Ishikawa (cell line): ENCODE data around the gene TANC1.

Experiments used
- CEBPB ChIP-seq: IDR thresholded peaks from 2 replicates; pipeline ENCODE4 v1.6.1; 2012
- EGR1 ChIP-seq: IDR thresholded peaks from 2 replicates; pipeline ENCODE4 v1.6.1; 2012
- RAD21 ChIP-seq: IDR thresholded peaks from 2 replicates; pipeline ENCODE4 v1.6.1; 2012; ENCODE audit warnings: low read depth
- TCF12 ChIP-seq: IDR thresholded peaks from 2 replicates; pipeline ENCODE4 v1.6.1; 2012; ENCODE audit warnings: low read depth
- TEAD4 ChIP-seq: IDR thresholded peaks from 2 replicates; pipeline ENCODE4 v1.6.1; 2012
- YY1 ChIP-seq: IDR thresholded peaks from 2 replicates; pipeline ENCODE4 v1.6.1; 2012; ENCODE audit warnings: low read depth

GRCh38 chr2:159084384-159085370 lies 116.2 kb downstream of the TANC1 start:
- TF ChIP-seq CEBPB: no peak
- no peak for TF ChIP-seq RAD21
- TF ChIP-seq TEAD4: no peak
- no peak for TF ChIP-seq TCF12
- TF ChIP-seq EGR1: no peak
- no peak for TF ChIP-seq YY1
